UCSD-AML1 (cell line): ENCODE data around the gene CEP85L.

Experiments used
- DNase-seq: peaks from one replicate; lab custom pipeline; 2025; ENCODE audit not compliant: unreplicated experiment; lab: John Stamatoyannopoulos, UW

The CEP85L gene

DNA sequence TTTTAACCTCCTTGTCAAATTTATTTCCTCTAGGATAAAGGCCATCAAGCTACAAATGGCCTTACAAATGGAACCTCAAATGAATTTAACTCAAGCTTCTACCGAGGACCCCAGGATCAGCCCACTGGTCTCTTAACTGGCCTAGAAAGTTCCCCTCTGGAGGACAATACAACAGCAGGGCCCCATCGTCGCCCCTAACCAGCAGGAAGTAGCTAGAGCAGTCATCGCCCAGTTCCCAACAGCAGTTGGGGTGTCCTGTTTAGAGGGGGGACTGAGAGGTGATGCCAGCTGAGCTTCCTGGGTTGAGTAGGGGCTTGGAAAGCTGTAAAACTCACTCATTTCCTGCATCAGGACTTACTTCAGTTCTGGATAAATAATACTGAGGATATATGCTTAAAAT is 25.6 kb downstream of the CEP85L start:
- DNase-seq: no peak

DNA sequence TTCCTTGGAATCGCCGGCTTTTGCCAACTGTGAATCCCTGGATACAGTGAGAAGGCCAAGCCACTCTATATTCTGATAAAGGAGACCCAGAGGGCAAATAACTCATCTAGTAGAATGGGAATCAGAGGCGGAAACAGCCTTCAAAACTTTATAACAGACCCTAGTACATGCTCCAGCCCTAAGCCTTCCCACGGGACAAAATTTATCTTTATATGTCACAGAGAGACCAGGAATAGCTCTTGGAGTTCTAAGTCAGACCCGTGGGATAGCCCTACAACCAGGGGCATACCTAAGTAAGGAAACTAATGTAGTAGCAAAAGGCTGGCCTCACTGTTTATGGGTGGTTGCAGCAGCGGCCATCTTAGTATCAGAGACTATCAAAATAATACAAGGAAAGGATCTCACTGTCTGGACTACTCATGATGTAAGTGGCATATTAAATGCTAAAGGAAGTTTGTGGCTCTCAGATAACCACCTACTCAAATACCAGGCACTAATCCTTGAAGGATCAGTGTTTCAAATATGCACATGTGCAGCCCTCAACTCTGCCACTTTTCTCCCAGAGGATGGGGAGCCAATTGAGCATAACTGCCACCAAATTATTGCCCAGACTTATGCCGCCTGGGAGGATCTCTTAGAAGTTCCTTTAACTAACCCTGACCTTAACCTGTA is 29.5 kb downstream of the CEP85L start:
- no peak for DNase-seq

DNA sequence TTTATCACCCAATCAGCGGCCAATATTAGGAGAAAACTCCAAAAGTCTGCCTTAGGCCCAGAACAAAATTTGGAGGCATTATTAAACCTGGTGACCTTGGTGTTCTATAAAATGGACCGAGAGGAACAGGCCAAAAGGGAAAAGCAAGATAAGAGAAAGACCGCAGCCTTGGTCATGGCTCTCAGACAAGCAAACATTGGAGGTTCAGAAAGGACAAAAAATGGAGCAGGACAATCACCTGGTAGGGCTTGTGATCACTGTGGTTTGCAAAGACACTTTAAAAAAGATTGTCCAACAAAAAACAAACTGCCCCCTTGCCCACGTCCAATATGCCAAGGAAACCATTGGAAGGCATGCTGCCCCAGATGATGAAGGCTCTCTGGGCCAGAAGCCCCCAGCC is 31.2 kb downstream of the CEP85L start:
- no peak for DNase-seq

DNA sequence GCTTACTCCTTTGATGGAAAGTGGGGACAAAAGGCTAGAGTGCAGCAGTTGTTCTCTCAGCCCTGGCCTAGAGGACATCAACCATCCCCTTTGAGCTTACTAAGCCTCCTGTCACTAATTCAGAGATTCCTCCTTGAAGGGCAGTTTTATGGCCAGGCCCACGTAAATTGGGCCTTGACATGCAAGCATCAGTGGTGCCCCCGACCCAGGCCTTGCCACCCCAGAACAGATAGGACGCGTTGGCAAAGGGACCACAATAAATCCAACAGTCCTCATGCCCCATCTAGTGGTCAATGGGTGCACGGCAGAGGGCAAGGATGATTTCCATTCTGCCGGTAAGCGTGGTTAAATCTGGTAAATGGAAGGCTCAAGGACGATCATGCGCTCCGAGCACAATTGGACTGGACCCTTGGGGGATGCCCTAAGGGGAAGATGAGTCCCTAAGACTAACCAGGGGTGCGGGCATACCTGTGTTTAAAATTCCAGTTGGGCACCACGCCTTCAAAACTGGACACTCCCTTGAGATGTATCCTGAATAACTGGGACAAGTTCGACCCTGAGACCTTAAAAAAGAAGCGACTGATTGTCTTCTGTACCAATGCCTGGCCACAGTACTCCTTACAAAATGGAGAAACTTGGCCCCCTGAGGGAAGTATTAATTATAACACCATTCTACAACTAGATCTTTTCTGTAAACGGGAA is 32.6 kb downstream of the CEP85L start:
- DNase-seq: peak; percentile 32

- no peak for DNase-seq
Measured at GRCh38 chr6:118617417-118617816, 34.0 kb downstream of the CEP85L start.

DNA sequence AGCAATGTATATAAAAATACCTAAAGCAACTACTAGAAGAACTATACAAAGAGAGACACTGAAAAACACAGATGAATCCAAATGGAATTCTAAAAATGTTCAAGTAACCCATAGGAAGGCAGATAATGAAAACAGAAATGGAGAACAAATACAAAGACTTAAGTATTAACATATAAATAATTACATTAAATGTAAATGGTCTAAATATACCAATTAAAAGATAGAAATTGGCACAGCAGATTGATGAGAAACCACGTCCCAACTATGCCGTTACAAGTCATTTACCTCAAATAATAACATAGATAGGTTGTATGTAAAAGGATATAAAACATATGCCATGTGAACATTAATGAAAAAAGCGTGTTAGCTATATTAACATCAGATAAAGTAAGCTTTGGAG is 40.1 kb downstream of the CEP85L start:
- DNase-seq: no peak

DNA sequence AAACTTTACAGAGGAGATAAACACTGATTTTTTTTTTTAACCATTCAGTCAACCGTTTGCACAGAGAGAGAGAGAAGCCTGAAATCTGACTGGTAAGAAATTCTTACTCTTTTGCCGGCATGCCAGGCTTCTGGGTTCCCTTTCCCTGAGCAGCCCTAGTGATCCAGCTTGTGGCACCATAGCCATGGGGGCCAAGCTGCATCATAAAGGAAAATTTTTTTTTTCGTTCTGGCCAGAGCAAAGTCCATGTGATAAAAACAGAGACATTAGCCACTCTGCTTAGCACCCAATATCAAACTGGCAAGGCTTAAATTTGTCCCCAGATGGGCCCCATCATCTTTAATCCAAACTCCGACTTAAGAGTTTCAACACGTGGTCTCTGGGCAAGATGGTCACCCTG is 44.5 kb downstream of the CEP85L start:
- DNase-seq: no peak

GRCh38 chr6:118606268-118606667 is 45.1 kb downstream of the CEP85L start:
- no peak for DNase-seq

GRCh38 chr6:118603372-118603771 is 48.0 kb downstream of the CEP85L start:
- DNase-seq: no peak

DNA sequence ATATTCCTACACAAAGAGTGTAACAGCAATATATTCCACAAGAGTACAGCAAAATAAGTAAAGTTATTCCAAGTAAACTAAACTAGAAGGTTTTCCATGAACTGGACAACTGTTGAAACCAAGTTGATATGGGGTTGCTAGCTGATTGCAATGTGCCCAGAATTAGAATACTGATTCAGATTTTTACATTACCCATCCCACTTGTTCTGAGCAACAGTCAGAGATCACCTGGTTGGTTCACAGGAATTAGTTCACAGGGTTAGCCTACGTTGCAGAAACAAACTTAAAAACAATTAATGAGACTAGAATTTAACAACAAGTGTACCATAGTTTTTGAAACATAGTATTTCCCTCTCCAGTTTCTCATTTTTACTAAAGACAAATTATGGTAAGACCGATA is 49.1 kb downstream of the CEP85L start:
- DNase-seq: no peak

DNA sequence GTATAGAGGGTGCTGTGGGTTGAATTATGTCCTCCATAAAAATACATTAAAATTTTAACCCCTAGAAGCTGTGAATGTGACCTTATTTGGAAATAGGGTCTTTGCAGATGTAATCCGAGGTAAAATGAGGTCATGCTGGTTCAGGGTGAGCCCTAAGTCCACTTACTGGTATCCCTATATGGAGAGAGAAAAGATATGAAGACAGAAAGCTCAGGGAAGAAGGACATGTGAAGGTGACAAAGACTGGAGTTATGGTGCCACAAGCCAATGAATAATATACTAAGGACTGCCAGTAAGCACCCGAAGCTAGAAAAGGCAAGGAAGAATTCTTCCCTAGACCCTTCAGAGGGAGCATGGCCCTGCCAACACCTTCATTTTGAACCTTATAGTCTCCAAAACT is 53.1 kb downstream of the CEP85L start:
- DNase-seq: no peak

- no peak for DNase-seq
Measured at GRCh38 chr6:118597636-118598035, 53.8 kb downstream of the CEP85L start.

DNA sequence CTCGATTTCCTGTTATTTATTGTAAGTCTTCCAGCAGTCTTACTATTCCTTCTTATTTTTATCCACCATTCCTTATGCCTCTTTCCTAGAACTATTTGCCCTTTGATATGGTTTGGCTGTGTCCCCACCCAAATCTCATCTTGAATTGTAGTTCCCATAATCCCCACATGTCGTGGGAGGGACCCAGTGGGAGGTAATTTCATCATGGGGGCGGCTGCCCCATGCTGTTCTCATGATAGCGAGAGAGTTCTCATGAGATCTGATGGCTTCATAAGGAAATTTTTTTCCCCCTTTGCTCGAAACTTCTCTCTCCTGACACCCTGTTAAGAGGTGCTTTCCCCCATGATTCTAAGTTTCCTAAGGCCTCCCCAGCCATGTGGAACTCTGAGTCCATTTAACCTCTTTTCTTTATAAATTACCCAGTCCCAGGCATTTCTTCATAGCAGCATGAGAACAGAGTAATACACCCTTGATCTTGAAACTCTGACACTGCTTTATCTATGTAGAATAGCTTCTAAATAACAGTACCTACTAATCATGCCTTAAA is 54.5 kb downstream of the CEP85L start:
- no peak for DNase-seq

DNA sequence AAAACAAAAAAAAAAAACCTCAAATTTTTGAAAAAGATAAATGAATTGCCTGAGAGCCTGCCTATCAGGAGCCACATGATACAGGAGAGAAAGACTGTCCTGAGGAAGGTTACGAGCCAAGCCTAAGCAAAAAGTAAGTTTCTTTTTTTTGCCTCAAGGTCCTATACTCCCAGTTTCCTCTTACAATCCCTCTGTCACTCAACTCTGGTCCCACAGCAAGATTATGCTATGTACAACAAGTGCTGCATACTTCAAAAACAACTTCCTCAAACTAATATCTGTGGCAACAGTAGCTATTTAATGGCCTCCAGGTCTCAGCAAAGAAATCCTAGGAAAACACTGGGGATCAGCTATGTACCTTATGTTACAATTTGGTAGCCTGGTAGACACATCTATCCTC is 56.5 kb downstream of the CEP85L start:
- DNase-seq: no peak

DNA sequence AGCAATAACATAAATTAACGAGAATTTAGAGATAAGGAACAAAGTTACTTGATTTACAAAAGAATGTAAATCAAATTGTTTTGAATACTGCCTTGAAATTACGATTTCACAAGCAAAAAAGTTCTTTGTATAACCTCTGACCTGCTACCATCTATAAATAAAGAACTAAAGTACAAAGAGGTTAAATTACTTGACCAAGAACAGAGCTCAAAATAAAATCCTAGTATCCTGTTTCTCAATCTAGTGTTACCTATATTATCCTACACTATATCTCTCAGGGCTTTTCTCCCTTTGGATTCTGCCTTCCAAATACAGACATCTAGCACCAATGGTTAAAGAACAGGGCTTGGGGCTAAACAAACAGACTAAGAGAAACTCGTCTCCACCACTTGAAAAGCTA is 59.5 kb downstream of the CEP85L start:
- DNase-seq: no peak

- no peak for DNase-seq
Measured at GRCh38 chr6:118589649-118590365, 61.6 kb downstream of the CEP85L start.

- DNase-seq: no peak
Measured at GRCh38 chr6:118589186-118589585, 62.2 kb downstream of the CEP85L start.

DNA sequence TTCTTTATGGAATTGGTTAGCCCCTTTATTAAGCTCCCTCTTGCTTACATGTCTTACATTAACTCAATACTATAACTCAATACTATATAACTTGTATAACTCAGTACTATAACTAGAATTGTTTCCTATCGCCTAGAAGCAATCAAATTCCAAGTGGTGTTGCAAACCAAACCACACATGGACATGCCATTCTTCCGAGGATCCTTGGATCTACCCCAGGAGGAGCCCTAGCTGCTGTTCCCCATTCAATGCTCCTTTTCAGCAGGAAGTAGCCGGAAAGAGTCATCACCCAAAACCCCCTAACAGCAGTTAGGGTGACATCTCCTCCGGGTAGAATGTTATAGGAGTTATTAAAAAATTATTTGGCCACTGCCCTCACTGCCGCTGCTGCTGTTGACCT is 62.8 kb downstream of the CEP85L start:
- no peak for DNase-seq

DNA sequence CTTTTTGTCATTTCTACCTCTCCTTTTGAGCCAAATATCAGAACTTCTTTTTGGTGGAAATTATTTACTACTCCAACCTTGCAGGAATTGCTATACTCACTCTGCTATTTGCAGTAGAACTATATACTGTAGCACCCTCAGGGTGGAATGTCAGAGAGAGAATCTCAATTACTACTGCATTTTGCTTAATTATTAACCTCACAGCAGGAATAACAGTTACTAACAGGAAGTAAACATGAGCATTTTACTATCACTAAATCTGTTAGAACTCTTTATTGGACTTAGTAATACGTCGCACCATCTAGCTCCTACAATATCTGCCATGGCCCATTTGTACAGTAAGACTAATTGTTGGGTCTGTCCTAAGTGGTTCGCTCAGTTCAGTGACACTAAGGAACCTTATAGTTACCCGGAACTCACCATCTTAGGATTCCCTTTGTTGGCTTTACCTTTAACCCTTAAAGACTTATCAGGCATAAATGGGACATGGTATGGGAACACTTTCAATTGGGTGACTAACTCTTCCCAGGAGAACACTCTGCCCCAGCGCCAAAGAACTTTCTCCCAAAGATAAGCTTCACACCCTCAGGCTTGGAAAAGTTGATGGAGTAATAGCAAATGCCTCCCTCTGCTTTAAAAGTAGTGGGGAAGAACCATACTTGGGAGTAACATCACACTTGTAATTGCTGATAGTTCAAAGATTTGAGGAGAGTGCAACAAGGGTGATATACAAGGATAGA is 64.5 kb downstream of the CEP85L start:
- no peak for DNase-seq

- DNase-seq: no peak
Measured at GRCh38 chr6:118584911-118585310, 66.5 kb downstream of the CEP85L start.

GRCh38 chr6:118581489-118581959 is 69.9 kb downstream of the CEP85L start:
- DNase-seq: no peak
